ENCODE results near the gene AEN.

DNA sequence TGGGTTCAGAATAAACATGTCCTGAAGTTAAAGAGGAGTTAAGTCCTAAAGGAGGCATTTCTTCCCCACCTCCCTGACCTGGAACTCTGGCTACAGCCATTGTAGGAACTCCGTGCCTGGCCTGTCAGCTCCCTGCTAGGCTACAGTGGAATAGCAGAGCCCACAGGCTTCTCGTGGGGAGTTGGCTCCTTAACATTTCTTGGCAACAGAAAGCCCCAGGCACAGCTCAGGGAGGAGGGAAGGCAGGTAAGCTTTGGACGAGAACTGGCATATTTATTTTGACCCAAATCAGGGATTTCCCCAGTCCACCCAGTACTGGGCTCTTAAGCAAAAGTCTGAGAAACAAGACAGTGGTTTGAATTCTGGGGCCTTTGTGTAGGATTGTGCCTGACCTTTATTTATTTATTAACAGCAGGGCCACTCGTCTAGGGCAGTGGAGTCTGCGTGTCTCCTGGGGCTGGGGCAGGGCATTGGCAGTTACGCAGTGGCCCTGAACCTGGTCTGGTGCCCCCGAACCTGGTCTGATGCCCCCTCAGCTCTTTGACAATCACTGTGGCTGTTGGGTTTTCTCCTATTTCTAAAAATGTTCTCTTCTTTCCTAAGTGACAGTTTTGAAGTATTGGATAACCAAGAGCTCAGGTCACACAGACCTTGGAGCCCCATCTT lies 9.8 kb downstream of the AEN start:
- TF ChIP-seq, protein P1, sequence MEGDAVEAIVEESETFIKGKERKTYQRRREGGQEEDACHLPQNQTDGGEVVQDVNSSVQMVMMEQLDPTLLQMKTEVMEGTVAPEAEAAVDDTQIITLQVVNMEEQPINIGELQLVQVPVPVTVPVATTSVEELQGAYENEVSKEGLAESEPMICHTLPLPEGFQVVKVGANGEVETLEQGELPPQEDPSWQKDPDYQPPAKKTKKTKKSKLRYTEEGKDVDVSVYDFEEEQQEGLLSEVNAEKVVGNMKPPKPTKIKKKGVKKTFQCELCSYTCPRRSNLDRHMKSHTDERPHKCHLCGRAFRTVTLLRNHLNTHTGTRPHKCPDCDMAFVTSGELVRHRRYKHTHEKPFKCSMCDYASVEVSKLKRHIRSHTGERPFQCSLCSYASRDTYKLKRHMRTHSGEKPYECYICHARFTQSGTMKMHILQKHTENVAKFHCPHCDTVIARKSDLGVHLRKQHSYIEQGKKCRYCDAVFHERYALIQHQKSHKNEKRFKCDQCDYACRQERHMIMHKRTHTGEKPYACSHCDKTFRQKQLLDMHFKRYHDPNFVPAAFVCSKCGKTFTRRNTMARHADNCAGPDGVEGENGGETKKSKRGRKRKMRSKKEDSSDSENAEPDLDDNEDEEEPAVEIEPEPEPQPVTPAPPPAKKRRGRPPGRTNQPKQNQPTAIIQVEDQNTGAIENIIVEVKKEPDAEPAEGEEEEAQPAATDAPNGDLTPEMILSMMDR (conservative IDR thresholded peaks at IDR 0.05), result no peak
- TF ChIP-seq ZFX (IDR thresholded peaks at IDR 0.05), result no peak

Measured in C4-2B (cell line).